ENCODE results near the gene LPP.
"Not testable (repeated sequence)": the region's sequence is repeated elsewhere in the genome, so short reads cannot be mapped to it uniquely, and the experiment has no call there.

The LPP gene

DNA sequence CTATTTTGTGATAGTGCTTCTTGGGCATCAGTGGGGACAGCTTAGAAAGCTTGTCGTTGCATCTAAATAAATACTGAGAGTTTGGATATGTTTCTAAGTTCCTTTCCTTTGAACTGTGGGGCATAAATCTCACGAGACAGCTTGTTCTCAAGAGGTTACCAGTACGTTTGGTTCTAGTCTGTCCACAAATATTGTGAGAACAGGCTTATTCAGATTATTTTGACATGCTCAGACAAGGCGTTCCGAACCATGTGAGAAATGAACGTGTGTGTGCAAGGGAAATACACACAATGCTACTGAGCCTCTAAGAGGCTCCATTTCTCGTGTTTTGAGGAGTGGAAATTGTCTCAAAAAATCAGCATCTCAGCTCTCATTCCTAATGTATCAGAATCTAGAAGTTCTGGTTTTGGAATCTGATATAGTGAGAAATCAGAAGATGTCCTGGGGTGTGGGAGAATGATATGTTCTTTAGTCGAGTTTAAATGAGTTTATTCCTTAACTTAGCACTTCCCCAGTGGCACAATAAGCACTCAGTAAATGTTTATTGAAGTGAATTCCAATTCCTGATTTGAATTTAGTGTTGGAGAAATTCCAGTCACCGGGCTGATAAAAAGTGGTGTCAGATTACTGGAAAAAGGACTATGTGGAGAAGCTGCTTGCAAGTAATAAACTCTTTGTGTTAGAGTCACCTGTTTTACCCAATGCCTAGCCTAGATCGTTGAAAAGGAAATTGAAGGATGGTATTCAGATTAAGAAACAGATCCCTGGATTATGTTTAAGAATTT is 481.5 kb downstream of the LPP start:
- DNase-seq (ENCODE audit: low spot score), result no peak

DNA sequence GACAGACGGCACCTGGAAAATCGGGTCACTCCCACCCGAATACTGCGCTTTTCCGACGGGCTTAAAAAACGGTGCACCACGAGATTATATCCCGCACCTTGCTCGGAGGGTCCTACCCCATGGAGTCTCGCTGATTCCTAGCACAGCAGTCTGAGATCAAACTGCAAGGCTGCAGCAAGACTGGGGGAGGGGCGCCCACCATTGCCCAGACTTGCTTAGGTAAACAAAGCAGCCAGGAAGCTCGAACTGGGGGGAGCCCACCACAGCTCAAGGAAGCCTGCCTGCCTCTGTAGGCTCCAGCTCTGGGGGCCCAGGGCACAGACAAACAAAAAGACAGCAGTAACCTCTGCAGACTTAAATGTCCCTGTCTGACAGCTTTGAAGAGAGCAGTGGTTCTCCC is 482.3 kb downstream of the LPP start:
- DNase-seq (ENCODE audit: low spot score), result not testable (repeated sequence)

DNA sequence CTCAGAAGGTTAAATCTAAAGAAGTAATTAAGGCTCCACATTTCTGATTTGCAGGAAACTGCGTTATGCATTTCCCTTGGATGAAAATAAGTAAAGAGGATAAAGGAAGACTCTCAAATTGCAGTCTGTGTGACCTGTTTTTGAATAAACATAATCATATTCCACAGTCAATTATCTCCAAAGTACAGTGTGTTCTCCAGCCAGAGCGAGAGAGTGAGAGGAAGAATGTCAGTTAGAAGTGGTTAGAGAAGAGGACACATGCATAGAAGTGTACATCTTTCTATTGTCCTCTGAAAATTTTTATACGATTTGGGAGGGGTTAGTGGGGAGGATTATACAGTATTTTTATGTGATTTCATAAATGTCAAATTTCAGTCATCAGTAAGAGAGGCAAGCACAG is 487.1 kb downstream of the LPP start:
- no peak for DNase-seq (ENCODE audit: low spot score)

DNA sequence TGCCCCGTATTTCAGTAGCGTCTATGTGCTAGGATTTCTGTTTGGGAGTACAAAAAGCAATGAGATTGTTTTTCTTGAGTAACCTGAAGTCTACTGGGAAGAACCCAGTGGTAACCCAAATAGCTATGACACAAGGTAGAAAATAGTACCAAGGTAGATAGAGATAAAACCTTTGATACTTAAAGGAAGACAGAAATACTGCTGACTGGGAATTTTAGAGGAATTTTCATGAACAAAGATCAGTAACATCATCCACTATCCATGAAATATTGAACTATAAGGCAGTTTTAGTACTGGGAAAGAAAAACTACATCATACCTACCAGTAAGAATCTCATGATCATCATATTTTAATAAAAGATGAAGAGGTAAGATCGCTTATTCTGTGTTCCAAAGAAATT is 489.8 kb downstream of the LPP start:
- DNase-seq (ENCODE audit: low spot score), result no peak

DNA sequence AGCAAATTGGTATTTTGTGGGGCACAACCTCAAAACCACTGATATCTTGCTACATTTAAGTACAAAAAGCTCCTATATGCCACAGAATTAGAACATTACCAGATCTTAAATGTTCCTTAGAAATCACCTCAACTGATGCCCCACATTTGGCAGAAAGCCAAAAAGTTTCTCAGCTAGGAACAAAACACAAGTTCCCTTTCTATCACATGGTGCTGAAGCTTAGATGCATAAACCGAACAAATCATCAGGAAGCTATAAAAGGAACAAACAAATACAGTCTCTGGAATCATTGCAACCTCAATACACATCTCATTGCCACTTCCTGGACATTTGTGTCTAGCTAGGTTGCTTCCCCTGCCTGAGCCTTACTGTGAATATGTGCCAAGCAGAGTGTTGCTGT is 492.6 kb downstream of the LPP start:
- peak; percentile 56 for DNase-seq (ENCODE audit: low spot score)

DNA sequence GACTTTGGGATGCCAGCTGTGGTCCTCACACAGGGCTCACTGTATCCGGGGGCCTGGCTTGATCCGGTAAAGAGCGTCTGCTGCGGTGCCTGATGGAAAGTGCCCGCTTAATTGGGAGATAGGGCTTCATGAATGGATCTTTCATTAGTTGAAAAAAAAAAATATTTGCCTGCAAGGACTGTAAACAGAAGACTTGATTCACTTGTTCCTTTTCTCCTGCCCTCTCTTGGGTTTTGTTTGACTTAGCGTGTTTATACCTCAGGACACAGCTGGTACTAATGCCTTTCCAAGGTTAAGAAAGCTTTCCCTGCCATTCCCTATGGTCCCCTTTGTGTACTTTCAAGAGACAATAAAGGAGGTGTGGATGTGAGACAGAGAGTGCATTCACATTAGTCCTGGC is 493.3 kb downstream of the LPP start:
- peak; percentile 59 for DNase-seq (ENCODE audit: low spot score)

DNA sequence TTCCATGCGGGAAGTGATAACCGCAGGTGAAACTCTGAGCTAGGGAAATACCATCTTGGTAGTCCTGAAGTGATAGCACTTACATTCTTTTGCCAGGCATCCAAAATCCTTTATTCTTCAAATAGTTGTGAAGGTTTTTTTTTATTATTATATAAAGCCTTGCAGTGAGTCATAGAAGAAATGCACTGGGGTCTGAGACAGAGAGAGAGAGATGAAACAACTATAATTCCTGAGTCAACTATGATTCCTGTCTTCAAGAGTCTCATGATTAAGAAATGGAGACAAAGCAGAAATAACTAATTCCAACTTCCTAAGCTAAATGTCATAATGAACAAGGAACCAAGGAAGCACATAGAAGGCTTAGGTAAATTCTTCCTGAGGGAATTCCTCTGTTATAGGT is 495.6 kb downstream of the LPP start:
- no peak for DNase-seq (ENCODE audit: low spot score)

DNA sequence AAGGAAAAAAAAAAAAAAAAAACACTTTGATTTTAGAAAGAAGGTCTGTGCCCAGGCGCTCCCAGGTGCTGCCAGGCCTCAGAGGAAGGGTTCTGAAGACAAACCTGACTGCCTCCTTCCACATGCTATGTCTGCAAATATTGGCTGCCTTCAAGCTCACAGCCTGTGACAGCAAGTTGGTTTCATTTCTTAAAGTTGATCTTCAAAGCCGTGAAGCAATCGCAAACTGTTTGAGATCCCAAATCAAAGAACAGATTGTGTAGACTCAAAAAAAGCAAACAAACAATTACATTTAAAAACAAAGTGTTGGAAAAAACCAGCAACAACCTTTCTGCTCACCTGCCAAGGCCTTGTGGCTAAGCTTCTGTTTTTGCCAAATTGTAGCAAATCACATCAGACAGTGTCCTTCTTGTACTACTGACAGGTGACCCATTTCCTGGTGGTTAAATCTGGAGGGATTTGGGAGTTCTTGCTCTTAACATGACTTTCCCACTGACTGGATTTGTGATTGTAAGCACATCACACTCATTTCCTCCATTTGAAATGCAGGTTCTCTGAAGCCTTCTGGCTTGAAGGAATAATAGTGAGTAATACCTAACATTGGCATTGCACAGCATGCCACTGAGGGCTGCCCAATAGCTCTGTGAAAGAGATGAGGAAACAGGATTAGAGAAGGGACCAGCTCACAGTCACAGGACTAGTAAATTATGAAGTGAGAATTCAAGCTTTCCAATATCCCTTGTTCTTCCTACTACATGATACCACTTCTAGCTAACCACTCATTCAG is 502.4 kb downstream of the LPP start:
- peak; percentile 51 for DNase-seq (ENCODE audit: low spot score)

DNA sequence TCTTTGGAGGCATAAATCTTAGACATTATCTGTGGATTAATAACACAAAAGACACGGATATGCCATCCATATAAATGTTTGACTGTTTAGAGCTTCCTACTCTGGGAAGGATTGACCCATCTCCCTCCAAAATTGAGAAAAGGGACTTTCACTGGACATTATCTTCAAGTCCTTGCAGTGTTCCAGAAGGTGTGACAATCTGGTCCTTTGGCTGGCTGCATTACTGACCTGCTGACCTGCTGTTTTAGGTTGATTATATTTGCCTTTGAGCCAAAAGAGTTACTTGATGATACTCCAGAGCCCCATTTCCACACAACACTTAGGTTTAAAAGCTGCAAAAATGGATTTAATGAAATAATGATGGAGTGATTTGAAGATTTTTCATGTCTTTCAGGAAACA is 504.6 kb downstream of the LPP start:
- DNase-seq (ENCODE audit: low spot score), result no peak

DNA sequence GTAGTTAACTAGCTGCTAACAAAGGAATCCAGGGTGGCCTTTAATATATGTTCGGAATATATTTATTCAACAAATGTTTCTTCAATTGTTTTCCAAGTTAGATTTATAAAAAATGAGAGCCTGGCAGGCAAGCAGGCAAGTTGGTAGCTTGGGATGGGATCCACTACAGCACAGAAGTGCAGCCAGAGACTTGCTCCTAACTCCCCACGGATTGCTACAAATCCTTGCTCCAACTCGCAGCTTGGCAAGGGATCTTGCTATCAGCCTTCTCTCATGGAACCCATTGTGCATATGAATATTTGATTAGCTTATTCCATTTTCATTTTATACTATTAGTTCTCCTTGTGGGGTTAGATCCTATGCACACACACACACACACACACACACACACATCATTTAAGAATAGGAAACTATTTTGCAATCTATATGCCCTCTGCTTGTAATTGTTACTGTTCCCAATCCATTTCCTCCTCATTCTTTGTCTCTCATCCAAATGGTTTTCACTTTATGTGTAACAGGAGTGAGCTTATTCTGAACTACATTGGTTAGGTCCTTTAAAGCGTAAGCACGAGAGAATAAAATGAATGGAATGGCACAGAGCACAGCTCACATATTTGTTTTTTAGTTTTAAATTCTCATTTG is 505.6 kb downstream of the LPP start:
- no peak for DNase-seq (ENCODE audit: low spot score)

DNA sequence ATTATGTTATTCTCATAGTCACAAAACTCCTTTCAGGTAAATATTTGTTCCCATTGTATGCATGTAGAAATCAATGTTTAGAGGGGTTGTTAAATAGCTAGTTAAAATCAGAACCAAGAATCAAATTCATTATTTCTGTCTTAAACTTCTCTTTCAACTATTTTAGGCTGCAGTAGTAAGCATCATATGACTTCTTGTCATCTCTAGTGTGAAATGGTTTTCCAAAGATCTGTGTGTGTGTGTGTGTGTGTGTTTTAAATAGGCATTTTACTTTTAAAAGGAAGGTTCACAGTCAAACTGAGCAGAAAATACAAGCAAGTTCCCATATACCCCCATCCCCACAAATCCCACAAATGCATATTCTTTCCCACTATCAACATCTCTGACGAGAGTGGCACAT is 506.5 kb downstream of the LPP start:
- DNase-seq (ENCODE audit: low spot score), result no peak

DNA sequence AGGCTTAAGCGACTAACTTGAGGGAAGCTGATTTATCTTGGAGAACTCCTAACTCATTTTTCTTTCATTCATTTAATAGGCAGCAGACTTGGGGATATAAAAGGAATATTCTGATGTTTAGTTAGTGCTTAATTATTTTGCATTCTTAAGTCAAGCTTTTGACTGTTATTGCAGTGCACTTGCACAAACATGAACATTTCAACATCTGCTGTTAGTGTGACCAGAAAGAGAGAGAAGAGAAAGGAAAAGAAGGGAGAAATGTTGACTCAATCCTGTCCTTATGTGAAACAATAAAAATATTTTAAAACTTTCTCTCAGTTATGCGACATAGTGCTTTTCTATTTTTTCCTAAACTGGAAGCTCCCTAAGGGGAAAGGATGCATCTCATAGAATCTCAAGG is 507.8 kb downstream of the LPP start:
- DNase-seq (ENCODE audit: low spot score), result no peak

DNA sequence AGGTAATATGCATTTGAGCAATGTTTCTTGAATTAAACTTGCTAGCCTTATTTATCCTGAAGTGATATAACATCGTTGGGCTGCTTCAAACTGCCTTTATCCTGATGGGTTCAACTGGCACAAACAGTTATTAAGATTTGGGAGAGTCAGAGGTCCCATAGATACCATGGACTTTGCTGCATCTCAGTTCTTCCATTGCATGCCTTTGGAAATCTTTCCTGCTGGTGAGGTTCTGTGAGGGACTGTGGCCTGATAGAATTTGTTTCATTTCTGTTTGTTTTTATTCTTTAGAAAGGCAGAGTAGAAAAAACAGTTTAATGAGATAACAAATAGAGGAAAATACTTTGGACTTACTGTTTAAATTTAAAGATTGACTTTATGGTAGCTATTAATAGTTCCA is 508.3 kb downstream of the LPP start:
- DNase-seq (ENCODE audit: low spot score), result no peak

DNA sequence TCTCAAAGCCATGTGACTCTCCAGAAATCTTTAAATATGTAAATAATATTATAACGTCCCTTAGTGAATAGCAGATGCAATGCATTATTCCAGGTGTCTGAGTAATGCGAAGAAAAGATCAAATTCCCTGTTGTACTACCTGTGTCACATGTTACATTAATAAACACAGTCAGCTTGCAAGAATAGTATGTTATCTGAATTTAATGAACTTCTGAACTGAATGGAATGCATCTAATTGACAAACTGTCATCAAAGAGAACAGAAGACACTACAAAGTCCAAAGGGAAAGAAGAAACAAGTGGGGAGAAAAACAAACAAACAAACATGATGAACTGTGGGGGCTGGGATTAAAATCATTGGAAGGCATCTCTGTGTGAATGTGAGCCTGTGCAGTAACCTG is 508.8 kb downstream of the LPP start:
- no peak for DNase-seq (ENCODE audit: low spot score)

DNA sequence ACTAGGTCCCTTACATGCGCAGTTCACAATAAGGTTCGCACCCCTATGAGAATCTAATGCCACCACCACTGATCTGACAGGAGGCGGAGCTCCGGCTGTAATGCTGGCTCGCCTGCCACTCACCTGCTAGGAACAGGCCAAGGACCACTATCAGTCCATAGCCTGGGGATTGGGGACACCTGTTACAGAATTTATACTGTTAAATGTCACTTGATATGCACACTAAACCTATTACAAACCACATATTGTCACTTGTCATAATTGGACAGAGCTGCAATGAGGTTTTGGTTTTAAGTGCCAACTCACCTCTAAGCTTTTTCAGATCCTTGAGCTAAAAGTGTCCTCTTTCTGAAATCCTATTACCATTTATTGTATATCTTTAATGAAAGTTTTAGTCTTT is 509.9 kb downstream of the LPP start:
- no peak for DNase-seq (ENCODE audit: low spot score)

DNA sequence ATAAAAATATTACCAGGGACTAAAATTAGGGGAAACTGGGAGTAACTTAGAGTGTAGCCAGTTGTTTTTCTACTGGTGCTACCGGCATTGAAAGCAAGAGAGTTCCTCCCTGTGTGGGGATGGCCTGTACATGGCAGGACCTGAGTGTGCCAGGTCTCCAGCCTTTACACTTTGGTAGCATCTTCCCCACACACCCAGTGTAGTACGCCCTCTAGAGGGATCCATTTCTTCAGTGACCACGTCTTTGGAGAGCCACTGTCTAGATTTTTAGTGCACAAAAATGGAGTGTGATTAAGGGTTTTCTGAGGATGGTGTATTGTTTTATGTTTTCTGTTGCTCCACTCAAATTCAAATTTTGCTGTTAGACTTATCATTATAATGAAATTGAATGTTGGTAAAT is 510.8 kb downstream of the LPP start:
- no peak for DNase-seq (ENCODE audit: low spot score)

DNA sequence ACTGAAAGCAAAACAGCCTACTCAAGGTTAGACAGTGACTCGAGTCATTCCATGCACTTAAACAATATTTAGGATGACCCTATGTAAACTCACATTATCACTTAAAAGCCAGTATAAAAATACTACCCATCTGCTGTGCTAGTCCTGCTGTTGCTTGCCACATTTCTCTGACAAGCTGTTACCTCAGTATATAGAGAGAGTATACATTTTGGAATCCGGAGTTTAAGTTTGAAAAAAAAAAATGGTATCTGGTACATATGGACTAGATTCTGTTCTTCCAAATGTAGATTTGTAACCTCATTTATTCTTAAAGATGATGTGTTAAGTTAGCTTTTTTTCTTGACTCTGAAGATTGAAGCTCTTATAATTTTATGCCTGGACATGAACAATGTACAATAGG is 514.0 kb downstream of the LPP start:
- DNase-seq (ENCODE audit: low spot score), result no peak

DNA sequence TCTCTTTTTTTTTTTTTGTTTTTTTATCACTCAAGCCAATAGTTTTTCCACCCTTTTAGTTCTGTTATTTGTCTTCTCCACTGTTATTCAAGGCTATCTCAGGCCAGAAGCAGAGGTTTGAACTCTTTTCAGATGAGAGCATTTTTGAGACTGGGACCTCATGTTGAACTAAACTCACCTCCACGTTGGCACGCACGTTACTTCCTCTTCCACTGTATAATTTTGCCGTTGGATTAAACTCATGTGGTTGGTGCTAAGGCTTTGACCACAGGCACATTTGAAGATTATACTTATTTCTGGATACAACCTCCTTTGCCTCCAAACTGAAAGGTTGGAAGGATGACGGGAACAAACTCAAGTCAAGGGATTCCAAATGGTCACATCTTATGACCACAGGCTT is 516.5 kb downstream of the LPP start:
- no peak for DNase-seq (ENCODE audit: low spot score)

DNA sequence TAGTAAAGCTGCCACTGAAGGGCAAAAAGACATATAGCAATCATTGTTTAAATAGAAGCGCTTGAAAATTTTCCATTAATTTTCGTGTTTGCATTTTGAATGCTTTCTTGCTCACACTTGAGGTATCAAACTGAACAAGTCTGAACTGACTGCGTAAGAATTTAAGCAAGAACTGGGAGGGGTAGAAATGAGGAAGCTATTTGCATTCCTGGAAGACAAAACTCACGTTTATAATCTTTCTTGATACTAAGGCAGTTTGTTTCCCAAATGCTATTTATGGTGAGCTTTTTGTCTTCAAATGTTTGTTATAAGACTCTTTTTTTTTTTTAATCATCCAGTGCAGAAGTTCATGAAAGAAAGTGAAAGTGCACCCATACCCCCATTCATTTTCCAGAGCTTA is 518.0 kb downstream of the LPP start:
- no peak for DNase-seq (ENCODE audit: low spot score)

DNA sequence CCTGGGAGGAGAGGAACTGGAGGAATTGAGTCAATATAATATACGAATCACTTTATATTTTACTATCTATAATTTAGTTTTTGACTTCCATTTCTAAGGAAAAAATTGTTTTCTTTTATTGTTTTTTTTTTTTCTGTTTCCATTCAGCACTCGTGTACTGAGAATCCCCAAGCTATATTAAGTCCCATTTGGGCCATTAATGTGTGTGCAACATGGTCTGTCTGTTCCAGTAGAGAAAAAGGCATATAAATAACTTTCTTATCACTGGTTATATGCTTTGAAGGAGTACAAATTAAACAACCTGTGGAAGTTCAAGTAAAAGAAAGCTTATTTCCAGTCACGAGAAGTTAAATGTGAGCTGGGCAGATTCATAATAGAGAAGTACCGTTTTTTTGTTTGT is 518.9 kb downstream of the LPP start:
- no peak for DNase-seq (ENCODE audit: low spot score)

DNA sequence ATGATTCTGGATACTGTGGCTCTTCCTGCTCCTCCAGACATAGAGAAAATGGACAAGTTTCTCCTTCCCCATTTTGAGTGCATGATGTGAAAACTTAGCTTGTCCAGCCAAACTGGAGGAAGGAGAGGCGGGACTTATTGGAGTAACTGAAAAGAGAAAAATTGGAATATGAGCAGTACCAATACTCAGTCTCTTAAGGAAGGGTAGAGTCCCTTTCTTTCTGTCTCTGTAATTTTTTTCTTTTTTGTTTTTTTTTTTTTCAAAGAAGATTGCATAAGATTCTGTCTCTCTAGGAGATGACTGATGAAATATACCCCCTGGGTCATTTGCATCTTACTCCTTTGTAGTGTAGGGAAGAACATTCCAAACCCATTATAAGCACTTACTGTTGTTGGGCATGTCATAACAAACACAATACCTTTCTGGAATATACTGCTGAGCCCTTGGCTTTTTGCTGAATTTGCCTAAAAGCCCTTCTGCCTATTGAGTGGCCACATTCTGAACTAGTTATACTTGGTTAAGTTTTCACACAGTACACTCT is 519.8 kb downstream of the LPP start:
- peak; percentile 37 for DNase-seq (ENCODE audit: low spot score)

DNA sequence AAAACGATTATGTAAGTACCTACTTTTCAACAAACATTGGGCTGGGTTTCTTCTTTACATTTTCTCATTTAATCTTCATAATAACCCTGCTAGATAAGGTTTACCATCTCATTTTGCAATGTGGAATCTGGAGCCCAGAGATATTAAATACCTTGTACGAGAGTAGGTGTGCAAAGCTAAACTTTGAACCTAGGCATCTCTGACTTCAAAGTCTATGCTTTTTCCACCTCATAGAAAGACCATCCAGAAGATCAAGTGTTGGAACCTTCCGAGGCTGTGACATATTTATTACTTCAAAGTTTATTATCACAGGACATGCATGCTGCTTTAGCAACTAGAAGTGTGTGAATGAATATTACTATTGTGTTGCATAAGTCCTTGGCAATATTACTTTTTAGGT is 520.6 kb downstream of the LPP start:
- no peak for DNase-seq (ENCODE audit: low spot score)

DNA sequence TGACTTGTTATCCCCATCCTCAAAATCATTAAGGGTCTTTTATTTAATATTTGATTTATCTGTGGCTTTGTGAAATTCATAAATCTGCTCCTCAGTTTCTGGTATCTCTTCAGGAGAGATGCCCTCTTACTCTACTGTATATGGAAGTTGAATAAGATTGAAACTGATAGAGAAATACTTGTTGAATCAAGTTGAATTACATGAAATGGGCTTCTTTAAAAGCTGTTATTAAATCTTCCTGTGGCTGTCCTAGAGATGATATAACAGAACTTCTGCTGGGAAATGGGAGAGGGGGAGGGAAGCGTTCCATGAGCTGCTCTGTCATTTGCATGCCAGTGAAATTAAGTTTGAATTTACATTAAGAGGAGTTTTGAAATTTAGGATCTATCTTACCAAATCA is 523.4 kb downstream of the LPP start:
- DNase-seq (ENCODE audit: low spot score), result no peak

Measured in COLO829 (cell line).